ENCODE data around the gene CC2D2A.
"Not testable (repeated sequence)": the region's sequence is repeated elsewhere in the genome, so short reads cannot be mapped to it uniquely, and the experiment has no call there.

CC2D2A gene

DNA sequence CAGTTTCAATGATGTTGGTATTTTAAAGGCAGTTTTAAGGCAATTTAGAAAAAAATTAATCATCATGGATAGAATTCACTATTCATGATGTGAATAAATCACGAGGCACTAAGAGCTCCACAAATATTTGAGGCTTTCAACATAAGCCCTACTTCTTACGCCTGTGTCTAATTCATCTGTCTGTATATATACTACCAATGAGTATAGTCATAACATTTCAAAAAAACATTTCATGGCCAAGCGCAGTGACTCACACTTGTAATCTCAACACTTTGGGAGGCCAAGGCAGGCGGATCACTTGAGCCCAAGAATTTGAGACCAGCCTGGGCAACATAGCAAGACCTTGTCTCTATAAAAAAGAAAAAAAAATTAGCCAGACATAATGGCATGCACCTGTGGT lies 129.0 kb downstream of the CC2D2A start:
- Histone ChIP-seq H3K9me3 (ENCODE audit: control insufficient read depth in 5 of 5, low read length in 5 of 5) (peaks cover 0 to 2% (median 0%) of the 10 kb centered on the region in 5 donors), H3K36me3 (ENCODE audit: control insufficient read depth in 5 of 5, insufficient read depth in 5 of 5, low read length in 5 of 5) (peaks cover 22 to 39% (median 30%) of the 10 kb centered on the region in 5 donors), H3K9ac (ENCODE audit: low read length in 5 of 5) (no peak overlapping the region), H3K4me1 (ENCODE audit: control insufficient read depth in 5 of 5, insufficient read depth in 5 of 5, low read length in 5 of 5) (peaks cover 0 to 11% (median 0%) of the 10 kb centered on the region in 5 donors), H3K27ac (ENCODE audit: low read depth, low read length) (no peak overlapping the region), H3K4me3 (ENCODE audit: low read depth in 1 of 5, low read length in 5 of 5) (no peak overlapping the region), H3K27me3 (ENCODE audit: control insufficient read depth in 5 of 5, insufficient read depth in 4 of 5, low read length in 5 of 5) (no peaks in the 10 kb centered on the region)

DNA sequence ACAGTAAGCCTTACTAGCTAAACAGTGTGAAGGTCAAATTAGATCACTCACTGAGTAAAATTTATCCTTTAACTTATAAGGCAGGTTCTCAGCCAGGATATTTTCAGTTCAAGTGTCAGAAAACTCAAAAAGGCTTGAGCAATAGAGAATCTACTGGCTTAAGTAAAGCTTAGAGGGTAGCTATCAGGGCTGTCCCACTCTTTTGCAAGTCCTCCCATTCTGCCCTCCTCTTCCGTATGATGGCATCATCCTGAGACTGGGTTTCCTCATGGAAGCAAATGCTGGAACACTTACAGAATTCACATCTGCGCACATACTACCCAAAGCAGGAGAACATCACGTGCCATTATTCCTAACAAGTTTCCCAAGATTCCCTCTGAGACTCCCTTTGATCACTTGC lies 130.5 kb downstream of the CC2D2A start:
- no peak overlapping the region for H3K9ac ChIP-seq (ENCODE audit: low read length in 5 of 5)
- H3K27ac ChIP-seq (ENCODE audit: low read depth, low read length) = no peak overlapping the region
- H3K4me3 ChIP-seq (ENCODE audit: low read depth in 1 of 5, low read length in 5 of 5) = no peak overlapping the region
- H3K9me3 ChIP-seq (ENCODE audit: control insufficient read depth in 5 of 5, low read length in 5 of 5) = peaks cover 0 to 2% (median 0%) of the 10 kb centered on the region in 5 donors
- H3K4me1 ChIP-seq (ENCODE audit: control insufficient read depth in 5 of 5, insufficient read depth in 5 of 5, low read length in 5 of 5) = peaks cover 0 to 6% (median 0%) of the 10 kb centered on the region in 5 donors
- no peaks in the 10 kb centered on the region for H3K27me3 ChIP-seq (ENCODE audit: control insufficient read depth in 5 of 5, insufficient read depth in 4 of 5, low read length in 5 of 5)
- peaks cover 28 to 42% (median 38%) of the 10 kb centered on the region in 5 donors for H3K36me3 ChIP-seq (ENCODE audit: control insufficient read depth in 5 of 5, insufficient read depth in 5 of 5, low read length in 5 of 5)

- Histone ChIP-seq H3K36me3 (ENCODE audit: control insufficient read depth in 5 of 5, insufficient read depth in 5 of 5, low read length in 5 of 5) (peaks cover 31 to 47% (median 41%) of the 10 kb centered on the region in 5 donors), H3K27me3 (ENCODE audit: control insufficient read depth in 5 of 5, insufficient read depth in 4 of 5, low read length in 5 of 5) (no peaks in the 10 kb centered on the region), H3K9me3 (ENCODE audit: control insufficient read depth in 5 of 5, low read length in 5 of 5) (peaks cover 0 to 2% (median 0%) of the 10 kb centered on the region in 5 donors), H3K4me1 (ENCODE audit: control insufficient read depth in 5 of 5, insufficient read depth in 5 of 5, low read length in 5 of 5) (peaks cover 0 to 6% (median 0%) of the 10 kb centered on the region in 5 donors), H3K4me3 (ENCODE audit: low read depth in 1 of 5, low read length in 5 of 5) (no peak overlapping the region), H3K9ac (ENCODE audit: low read length in 5 of 5) (no peak overlapping the region), H3K27ac (ENCODE audit: low read depth, low read length) (no peak overlapping the region)
Measured at GRCh38 chr4:15601862-15602261, 132.2 kb downstream of the CC2D2A start.

DNA sequence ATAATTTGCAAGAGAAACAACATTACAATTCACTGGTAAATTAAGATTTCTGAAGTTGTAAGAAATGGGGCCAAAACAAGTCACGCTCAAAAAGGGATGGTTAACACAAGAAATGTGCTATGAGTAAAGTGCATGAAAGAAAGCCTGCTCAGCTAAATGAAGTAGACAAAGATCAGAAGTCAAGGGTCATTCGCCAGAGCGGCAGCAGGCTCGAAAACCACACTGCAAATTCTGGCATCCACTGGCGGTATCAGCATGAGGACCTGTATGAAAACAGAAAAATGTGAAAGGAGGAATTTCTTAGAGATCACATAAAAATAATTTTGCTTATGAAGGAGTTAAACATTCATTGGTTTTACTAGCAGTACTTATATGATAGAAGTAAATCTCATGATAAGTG lies 135.9 kb downstream of the CC2D2A start:
- H3K9me3 ChIP-seq (ENCODE audit: control insufficient read depth in 5 of 5, low read length in 5 of 5) = peaks cover 0 to 2% (median 0%) of the 10 kb centered on the region in 5 donors
- H3K4me3 ChIP-seq (ENCODE audit: low read depth in 1 of 5, low read length in 5 of 5) = no peak overlapping the region
- peaks cover 0 to 11% (median 0%) of the 10 kb centered on the region in 5 donors for H3K4me1 ChIP-seq (ENCODE audit: control insufficient read depth in 5 of 5, insufficient read depth in 5 of 5, low read length in 5 of 5)
- H3K27ac ChIP-seq (ENCODE audit: low read depth, low read length) = no peak overlapping the region
- H3K36me3 ChIP-seq (ENCODE audit: control insufficient read depth in 5 of 5, insufficient read depth in 5 of 5, low read length in 5 of 5) = peaks cover 22 to 36% (median 30%) of the 10 kb centered on the region in 5 donors
- no peak overlapping the region for H3K9ac ChIP-seq (ENCODE audit: low read length in 5 of 5)
- H3K27me3 ChIP-seq (ENCODE audit: control insufficient read depth in 5 of 5, insufficient read depth in 4 of 5, low read length in 5 of 5) = no peaks in the 10 kb centered on the region

DNA sequence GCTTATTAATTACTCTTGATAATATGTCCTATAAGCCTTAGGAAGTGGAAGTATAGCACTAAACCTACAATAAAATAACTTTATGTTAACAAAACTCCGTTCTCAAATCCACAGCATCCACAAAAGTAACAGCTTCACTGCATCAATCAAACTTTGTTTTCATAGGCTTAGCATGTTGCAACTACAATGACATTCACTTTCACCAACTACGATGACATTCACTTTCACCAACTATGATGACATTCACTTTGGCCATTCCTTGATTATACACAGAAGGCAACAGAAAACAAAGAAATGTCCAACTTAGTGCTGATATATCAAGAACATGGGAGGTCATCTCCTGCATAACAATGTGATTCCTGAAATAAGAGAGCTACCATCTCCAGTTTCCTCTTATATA lies 141.2 kb downstream of the CC2D2A start:
- Histone ChIP-seq H3K9me3 (ENCODE audit: control insufficient read depth in 5 of 5, low read length in 5 of 5) (no peaks in the 10 kb centered on the region), H3K4me1 (ENCODE audit: control insufficient read depth in 5 of 5, insufficient read depth in 5 of 5, low read length in 5 of 5) (peaks cover 0 to 11% (median 0%) of the 10 kb centered on the region in 5 donors), H3K27ac (ENCODE audit: low read depth, low read length) (no peak overlapping the region), H3K9ac (ENCODE audit: low read length in 5 of 5) (no peak overlapping the region), H3K27me3 (ENCODE audit: control insufficient read depth in 5 of 5, insufficient read depth in 4 of 5, low read length in 5 of 5) (no peaks in the 10 kb centered on the region), H3K4me3 (ENCODE audit: low read depth in 1 of 5, low read length in 5 of 5) (no peak overlapping the region), H3K36me3 (ENCODE audit: control insufficient read depth in 5 of 5, insufficient read depth in 5 of 5, low read length in 5 of 5) (peaks cover 3 to 22% (median 6%) of the 10 kb centered on the region in 5 donors)

- no peaks in the 10 kb centered on the region for H3K9me3 ChIP-seq (ENCODE audit: control insufficient read depth in 5 of 5, low read length in 5 of 5)
- H3K36me3 ChIP-seq (ENCODE audit: control insufficient read depth in 5 of 5, insufficient read depth in 5 of 5, low read length in 5 of 5) = peaks cover 3 to 22% (median 10%) of the 10 kb centered on the region in 5 donors
- no peaks in the 10 kb centered on the region for H3K27me3 ChIP-seq (ENCODE audit: control insufficient read depth in 5 of 5, insufficient read depth in 4 of 5, low read length in 5 of 5)
Measured at GRCh38 chr4:15612136-15612535, 142.5 kb downstream of the CC2D2A start.

GRCh38 chr4:15614891-15615290 lies 145.2 kb downstream of the CC2D2A start:
- Histone ChIP-seq H3K36me3 (ENCODE audit: control insufficient read depth in 5 of 5, insufficient read depth in 5 of 5, low read length in 5 of 5) (peaks cover 3 to 20% (median 17%) of the 10 kb centered on the region in 5 donors), H3K9me3 (ENCODE audit: control insufficient read depth in 5 of 5, low read length in 5 of 5) (peaks cover 0 to 11% (median 9%) of the 10 kb centered on the region in 5 donors)
- not testable (repeated sequence) for H3K27me3 ChIP-seq (ENCODE audit: control insufficient read depth in 5 of 5, insufficient read depth in 4 of 5, low read length in 5 of 5); H3K4me3 ChIP-seq (ENCODE audit: low read depth in 1 of 5, low read length in 5 of 5); H3K27ac ChIP-seq (ENCODE audit: low read depth, low read length); H3K4me1 ChIP-seq (ENCODE audit: control insufficient read depth in 5 of 5, insufficient read depth in 5 of 5, low read length in 5 of 5); H3K9ac ChIP-seq (ENCODE audit: low read length in 5 of 5)

More at GRCh38 chr4:15612136-15612535, 142.5 kb downstream of the CC2D2A start:
- H3K4me3 ChIP-seq (ENCODE audit: low read depth in 1 of 5, low read length in 5 of 5) = no peak overlapping the region
- no peak overlapping the region for H3K27ac ChIP-seq (ENCODE audit: low read depth, low read length)
- H3K9ac ChIP-seq (ENCODE audit: low read length in 5 of 5) = no peak overlapping the region
- peaks cover 0 to 11% (median 0%) of the 10 kb centered on the region in 5 donors for H3K4me1 ChIP-seq (ENCODE audit: control insufficient read depth in 5 of 5, insufficient read depth in 5 of 5, low read length in 5 of 5)

- H3K27ac ChIP-seq (ENCODE audit: low read depth, low read length); H3K4me1 ChIP-seq (ENCODE audit: control insufficient read depth in 5 of 5, insufficient read depth in 5 of 5, low read length in 5 of 5); H3K9ac ChIP-seq (ENCODE audit: low read length in 5 of 5); H3K27me3 ChIP-seq (ENCODE audit: control insufficient read depth in 5 of 5, insufficient read depth in 4 of 5, low read length in 5 of 5); H3K4me3 ChIP-seq (ENCODE audit: low read depth in 1 of 5, low read length in 5 of 5): not testable (repeated sequence)
- Histone ChIP-seq H3K9me3 (ENCODE audit: control insufficient read depth in 5 of 5, low read length in 5 of 5) (peaks cover 3 to 15% (median 14%) of the 10 kb centered on the region in 5 donors), H3K36me3 (ENCODE audit: control insufficient read depth in 5 of 5, insufficient read depth in 5 of 5, low read length in 5 of 5) (peaks cover 0 to 18% (median 6%) of the 10 kb centered on the region in 5 donors)
Measured at GRCh38 chr4:15617407-15617806, 147.7 kb downstream of the CC2D2A start.

DNA sequence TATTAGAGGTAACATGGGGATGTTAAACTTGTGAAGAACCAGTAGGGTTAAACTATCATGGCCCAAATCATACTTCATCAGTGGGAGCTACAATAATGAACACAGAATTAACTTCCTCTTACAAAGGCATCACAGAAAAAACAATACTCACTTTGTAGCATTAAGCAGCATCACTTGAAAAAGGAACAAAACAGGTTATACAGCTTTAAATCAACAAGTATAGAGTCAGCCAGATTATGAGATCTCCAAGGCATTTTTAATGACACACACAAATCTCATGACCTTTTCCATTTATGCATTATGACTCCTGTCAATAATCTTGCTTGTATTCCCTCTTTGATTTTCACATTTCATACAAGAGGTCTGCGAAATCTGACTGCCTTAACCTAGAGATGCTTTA lies 167.1 kb downstream of the CC2D2A start:
- Histone ChIP-seq H3K9me3 (ENCODE audit: control insufficient read depth in 5 of 5, low read length in 5 of 5) (no peaks in the 10 kb centered on the region), H3K27me3 (ENCODE audit: control insufficient read depth in 5 of 5, insufficient read depth in 4 of 5, low read length in 5 of 5) (no peaks in the 10 kb centered on the region), H3K4me1 (ENCODE audit: control insufficient read depth in 5 of 5, insufficient read depth in 5 of 5, low read length in 5 of 5) (no peaks in the 10 kb centered on the region), H3K36me3 (ENCODE audit: control insufficient read depth in 5 of 5, insufficient read depth in 5 of 5, low read length in 5 of 5) (peaks cover 27 to 44% (median 41%) of the 10 kb centered on the region in 5 donors), H3K27ac (ENCODE audit: low read depth, low read length) (no peak overlapping the region), H3K9ac (ENCODE audit: low read length in 5 of 5) (no peak overlapping the region), H3K4me3 (ENCODE audit: low read depth in 1 of 5, low read length in 5 of 5) (no peak overlapping the region)

DNA sequence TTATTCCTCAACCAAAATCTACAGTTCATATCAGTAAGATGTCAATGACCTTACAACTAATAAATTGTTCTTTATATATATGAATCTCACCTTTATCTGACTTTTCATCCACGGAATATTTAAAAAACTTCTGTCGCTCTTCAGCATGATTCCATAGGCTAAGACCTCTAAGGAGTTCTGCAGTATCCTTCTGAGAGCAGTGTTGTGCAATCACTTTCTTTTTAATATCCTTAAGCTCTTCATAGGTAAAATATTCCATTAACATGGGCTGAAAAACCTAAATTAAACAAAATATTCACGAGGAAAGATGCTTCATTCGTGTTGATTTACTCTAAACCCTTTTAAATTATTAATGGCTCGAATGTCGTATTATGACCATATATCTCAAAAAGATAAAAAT lies 168.7 kb downstream of the CC2D2A start:
- peaks cover 0 to 4% (median 0%) of the 10 kb centered on the region in 5 donors for H3K4me1 ChIP-seq (ENCODE audit: control insufficient read depth in 5 of 5, insufficient read depth in 5 of 5, low read length in 5 of 5)
- H3K27ac ChIP-seq (ENCODE audit: low read depth, low read length) = no peak overlapping the region
- no peaks in the 10 kb centered on the region for H3K9me3 ChIP-seq (ENCODE audit: control insufficient read depth in 5 of 5, low read length in 5 of 5)
- no peak overlapping the region for H3K4me3 ChIP-seq (ENCODE audit: low read depth in 1 of 5, low read length in 5 of 5)
- H3K27me3 ChIP-seq (ENCODE audit: control insufficient read depth in 5 of 5, insufficient read depth in 4 of 5, low read length in 5 of 5) = no peaks in the 10 kb centered on the region
- H3K36me3 ChIP-seq (ENCODE audit: control insufficient read depth in 5 of 5, insufficient read depth in 5 of 5, low read length in 5 of 5) = peaks cover 23 to 43% (median 33%) of the 10 kb centered on the region in 5 donors
- H3K9ac ChIP-seq (ENCODE audit: low read length in 5 of 5) = no peak overlapping the region
